ENCODE results near the gene SHROOM4.

The SHROOM4 gene

GRCh38 chrX:50812995-50813842 lies 775 bp downstream of the SHROOM4 start:
- TF ChIP-seq, protein P1, sequence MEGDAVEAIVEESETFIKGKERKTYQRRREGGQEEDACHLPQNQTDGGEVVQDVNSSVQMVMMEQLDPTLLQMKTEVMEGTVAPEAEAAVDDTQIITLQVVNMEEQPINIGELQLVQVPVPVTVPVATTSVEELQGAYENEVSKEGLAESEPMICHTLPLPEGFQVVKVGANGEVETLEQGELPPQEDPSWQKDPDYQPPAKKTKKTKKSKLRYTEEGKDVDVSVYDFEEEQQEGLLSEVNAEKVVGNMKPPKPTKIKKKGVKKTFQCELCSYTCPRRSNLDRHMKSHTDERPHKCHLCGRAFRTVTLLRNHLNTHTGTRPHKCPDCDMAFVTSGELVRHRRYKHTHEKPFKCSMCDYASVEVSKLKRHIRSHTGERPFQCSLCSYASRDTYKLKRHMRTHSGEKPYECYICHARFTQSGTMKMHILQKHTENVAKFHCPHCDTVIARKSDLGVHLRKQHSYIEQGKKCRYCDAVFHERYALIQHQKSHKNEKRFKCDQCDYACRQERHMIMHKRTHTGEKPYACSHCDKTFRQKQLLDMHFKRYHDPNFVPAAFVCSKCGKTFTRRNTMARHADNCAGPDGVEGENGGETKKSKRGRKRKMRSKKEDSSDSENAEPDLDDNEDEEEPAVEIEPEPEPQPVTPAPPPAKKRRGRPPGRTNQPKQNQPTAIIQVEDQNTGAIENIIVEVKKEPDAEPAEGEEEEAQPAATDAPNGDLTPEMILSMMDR (IDR thresholded peaks at IDR 0.05; ENCODE audit: low read depth, low read length, poor library complexity, severe bottlenecking): no peak
- no peak for TF ChIP-seq EZH2phosphoT487 (IDR thresholded peaks at IDR 0.05; ENCODE audit: borderline replicate concordance, low read length)
- H3K4me2 ChIP-seq (ENCODE audit: low read length): no peak overlapping the region
- H3F3A ChIP-seq (ENCODE audit: control insufficient read depth, insufficient read depth): no peaks in the 10 kb centered on the region
- H3K36me3 ChIP-seq (ENCODE audit: control insufficient read depth, low read length): no peaks in the 10 kb centered on the region
- no peaks in the 10 kb centered on the region for H3K9me3 ChIP-seq (ENCODE audit: control insufficient read depth, insufficient read depth, low read length)
- H3K27ac ChIP-seq (ENCODE audit: low read depth, low read length): no peak overlapping the region
- H3K79me2 ChIP-seq (ENCODE audit: control insufficient read depth, low read length): no peaks in the 10 kb centered on the region
- H3K4me3 ChIP-seq (ENCODE audit: low read length): no peak overlapping the region
- no peaks in the 10 kb centered on the region for H3K9me2 ChIP-seq (replicated peaks; ENCODE audit: control insufficient read depth, low read length)
- no peaks in the 10 kb centered on the region for H3K4me1 ChIP-seq (ENCODE audit: control insufficient read depth, low read length)
- H4K20me1 ChIP-seq (ENCODE audit: control insufficient read depth, insufficient read depth, low read depth, low read length): no peaks in the 10 kb centered on the region
- H3K27me3 ChIP-seq (ENCODE audit: control insufficient read depth, low read length): no peaks in the 10 kb centered on the region

DNA sequence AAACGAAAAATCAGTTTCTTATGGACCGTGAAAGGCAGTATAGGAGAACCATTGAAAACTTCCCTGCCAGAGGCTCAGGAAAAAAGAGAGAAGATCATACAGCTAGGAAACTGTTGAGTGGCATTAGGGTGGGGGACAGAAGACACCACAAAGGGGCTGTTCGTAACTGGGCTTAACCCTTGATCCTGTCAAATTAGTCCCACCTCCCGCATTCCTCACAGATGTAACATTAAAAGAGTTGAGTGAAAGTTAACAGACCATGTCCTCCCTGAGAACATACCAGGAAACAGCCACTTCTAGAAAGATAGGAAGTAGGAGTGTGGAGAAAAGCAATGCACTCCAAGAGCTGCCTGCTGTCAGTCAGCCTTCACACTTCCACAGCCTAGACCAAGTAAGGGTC lies 8.7 kb downstream of the SHROOM4 start:
- no peaks in the 10 kb centered on the region for H3K36me3 ChIP-seq (ENCODE audit: control insufficient read depth, low read length)
- H3K27me3 ChIP-seq (ENCODE audit: control insufficient read depth, low read length): no peaks in the 10 kb centered on the region
- no peaks in the 10 kb centered on the region for H3K9me2 ChIP-seq (replicated peaks; ENCODE audit: control insufficient read depth, low read length)

GRCh38 chrX:50801135-50801534 lies 12.9 kb downstream of the SHROOM4 start:
- no peaks in the 10 kb centered on the region for H3K79me2 ChIP-seq (ENCODE audit: control insufficient read depth, low read length)
- H4K20me1 ChIP-seq (ENCODE audit: control insufficient read depth, insufficient read depth, low read depth, low read length): no peaks in the 10 kb centered on the region
- no peaks in the 10 kb centered on the region for H3K36me3 ChIP-seq (ENCODE audit: control insufficient read depth, low read length)
- TF ChIP-seq EZH2phosphoT487 (IDR thresholded peaks at IDR 0.05; ENCODE audit: borderline replicate concordance, low read length): no peak
- TF ChIP-seq, protein P1 (IDR thresholded peaks at IDR 0.05; ENCODE audit: low read depth, low read length, poor library complexity, severe bottlenecking): no peak
- no peak overlapping the region for H3K4me2 ChIP-seq (ENCODE audit: low read length)
- H3K9me3 ChIP-seq (ENCODE audit: control insufficient read depth, insufficient read depth, low read length): no peaks in the 10 kb centered on the region
- H3K9me2 ChIP-seq (replicated peaks; ENCODE audit: control insufficient read depth, low read length): no peaks in the 10 kb centered on the region
- H3F3A ChIP-seq (ENCODE audit: control insufficient read depth, insufficient read depth): no peaks in the 10 kb centered on the region
- H3K4me1 ChIP-seq (ENCODE audit: control insufficient read depth, low read length): no peaks in the 10 kb centered on the region
- H3K4me3 ChIP-seq (ENCODE audit: low read length): no peak overlapping the region
- no peak overlapping the region for H3K27ac ChIP-seq (ENCODE audit: low read depth, low read length)
- no peaks in the 10 kb centered on the region for H3K27me3 ChIP-seq (ENCODE audit: control insufficient read depth, low read length)

More for the DNA sequence above, 8.7 kb downstream of the SHROOM4 start:
- Histone ChIP-seq H3K4me1 (ENCODE audit: control insufficient read depth, low read length) (no peaks in the 10 kb centered on the region), H3K79me2 (ENCODE audit: control insufficient read depth, low read length) (no peaks in the 10 kb centered on the region), H3K4me3 (ENCODE audit: low read length) (no peak overlapping the region), H4K20me1 (ENCODE audit: control insufficient read depth, insufficient read depth, low read depth, low read length) (no peaks in the 10 kb centered on the region), H3K27ac (ENCODE audit: low read depth, low read length) (no peak overlapping the region), H3K9me3 (ENCODE audit: control insufficient read depth, insufficient read depth, low read length) (no peaks in the 10 kb centered on the region), H3K4me2 (ENCODE audit: low read length) (no peak overlapping the region), H3F3A (ENCODE audit: control insufficient read depth, insufficient read depth) (no peaks in the 10 kb centered on the region)
- TF ChIP-seq, protein P1 (IDR thresholded peaks at IDR 0.05; ENCODE audit: low read depth, low read length, poor library complexity, severe bottlenecking): no peak
- TF ChIP-seq EZH2phosphoT487 (IDR thresholded peaks at IDR 0.05; ENCODE audit: borderline replicate concordance, low read length): no peak

Measured in DOHH2 (cell line).